HL-60 (cell line): ENCODE data around the gene TBX5.

Source experiments
- CTCF ChIP-seq: IDR thresholded peaks from one replicate; pipeline ENCODE4 v1.5.1; 2011; ENCODE audit warnings: low read length, control low read depth, inconsistent platforms; ENCODE audit not compliant: insufficient read depth
- POLR2AphosphoS5 ChIP-seq: IDR thresholded peaks from 2 replicates; pipeline ENCODE4 v1.6.1; 2012; ENCODE audit warnings: low read depth

- no peak for TF ChIP-seq CTCF
- no peak for TF ChIP-seq POLR2AphosphoS5
Measured at GRCh38 chr12:114399664-114400211, 6.2 kb downstream of the TBX5 start.
